NB4 (cell line): ENCODE measurements around the gene TPMT.

Source experiments
- DNase-seq: peaks from one replicate; pipeline ENCODE4 v3.0.0; 2010; ENCODE audit warnings: low read depth
- H3K4me3 ChIP-seq: one replicate; pipeline ENCODE4 v1.5.1; 2011; ENCODE audit warnings: mild to moderate bottlenecking, low read depth, low read length, moderate library complexity
- MYC ChIP-seq: IDR thresholded peaks from 2 replicates; pipeline ENCODE4 v1.6.1; 2011; ENCODE audit warnings: low read depth, low read length
- POLR2A ChIP-seq: IDR thresholded peaks from 2 replicates; pipeline ENCODE4 v1.6.1; 2011; ENCODE audit warnings: mild to moderate bottlenecking; ENCODE audit not compliant: insufficient read length; ENCODE audit errors: extremely low read depth
- TF ChIP-seq, protein P1 (sequence below): IDR thresholded peaks from 2 replicates; pipeline ENCODE4 v1.6.1; 2011; ENCODE audit warnings: low read depth, low read length
- TF ChIP-seq, protein P2 (sequence below): IDR thresholded peaks from one replicate; pipeline ENCODE4 v1.5.1; 2012; ENCODE audit warnings: low read depth, low read length

Gene TPMT

DNA sequence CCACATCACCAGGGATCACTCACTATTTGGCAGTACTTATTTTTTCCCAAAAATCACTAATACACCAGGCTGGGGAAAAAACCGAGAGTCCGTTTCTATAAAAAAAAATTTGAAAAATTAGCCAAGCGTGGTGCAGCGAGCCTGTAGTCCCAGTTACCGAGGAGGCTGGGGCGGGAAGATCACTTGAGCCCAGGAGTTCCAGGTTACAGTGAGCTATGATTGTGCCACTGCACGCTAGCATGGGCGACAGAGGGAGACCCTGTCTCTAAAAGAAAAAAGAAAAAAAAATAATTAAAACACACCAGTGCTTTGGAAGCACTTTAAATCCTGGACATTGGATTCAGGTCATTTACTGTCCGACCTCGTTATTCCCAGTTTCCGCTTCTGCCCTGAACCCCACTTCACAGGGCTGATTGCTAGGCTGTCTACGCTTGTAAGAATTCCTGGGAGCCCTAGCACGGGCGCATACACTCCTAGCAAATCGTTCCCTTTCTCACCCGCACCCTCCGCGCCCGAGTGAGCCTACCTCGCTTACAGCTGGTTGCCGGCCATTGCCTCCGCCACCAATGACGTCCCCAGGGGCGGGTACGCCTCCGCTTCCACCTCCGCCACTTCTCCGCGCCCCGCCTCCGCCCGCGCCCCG is at the start of gene TPMT:
TPMT (minus strand) TSS at position 571 of the 643 bp plus-strand sequence. CDS start 5,950 bp downstream, outside the sequence.
- TF ChIP-seq MYC (0 out of 2 replicates have a peak, but pooled peaks have one; percentile 6), POLR2A (peak; percentile 16)
- TF ChIP-seq, protein P1, sequence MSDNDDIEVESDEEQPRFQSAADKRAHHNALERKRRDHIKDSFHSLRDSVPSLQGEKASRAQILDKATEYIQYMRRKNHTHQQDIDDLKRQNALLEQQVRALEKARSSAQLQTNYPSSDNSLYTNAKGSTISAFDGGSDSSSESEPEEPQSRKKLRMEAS: no peak
- peak within 1 kb of the TSS; percentile 98 for H3K4me3 ChIP-seq
- no peak for DNase-seq

DNA sequence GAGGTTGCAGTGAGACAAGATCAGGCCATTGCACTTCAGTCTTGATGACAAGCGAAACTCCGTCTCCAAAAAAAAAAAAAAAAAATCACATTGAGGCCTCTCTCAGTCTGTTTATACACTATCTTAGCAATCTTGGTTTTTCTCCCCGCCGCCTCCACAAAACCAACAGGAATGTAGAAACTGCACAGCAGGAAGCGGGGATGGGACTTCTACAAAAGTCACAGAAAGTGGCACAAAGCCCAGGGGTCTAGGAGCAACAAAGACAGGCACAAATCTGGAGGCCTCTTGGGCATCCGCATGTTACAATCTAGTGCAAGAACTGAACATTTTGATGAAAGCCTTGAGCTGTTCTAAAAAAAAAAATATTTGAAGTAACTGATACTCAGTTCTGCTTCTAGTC is 48.9 kb upstream of the TPMT start:
- TF ChIP-seq, protein P1: no peak
- TF ChIP-seq, protein P2, sequence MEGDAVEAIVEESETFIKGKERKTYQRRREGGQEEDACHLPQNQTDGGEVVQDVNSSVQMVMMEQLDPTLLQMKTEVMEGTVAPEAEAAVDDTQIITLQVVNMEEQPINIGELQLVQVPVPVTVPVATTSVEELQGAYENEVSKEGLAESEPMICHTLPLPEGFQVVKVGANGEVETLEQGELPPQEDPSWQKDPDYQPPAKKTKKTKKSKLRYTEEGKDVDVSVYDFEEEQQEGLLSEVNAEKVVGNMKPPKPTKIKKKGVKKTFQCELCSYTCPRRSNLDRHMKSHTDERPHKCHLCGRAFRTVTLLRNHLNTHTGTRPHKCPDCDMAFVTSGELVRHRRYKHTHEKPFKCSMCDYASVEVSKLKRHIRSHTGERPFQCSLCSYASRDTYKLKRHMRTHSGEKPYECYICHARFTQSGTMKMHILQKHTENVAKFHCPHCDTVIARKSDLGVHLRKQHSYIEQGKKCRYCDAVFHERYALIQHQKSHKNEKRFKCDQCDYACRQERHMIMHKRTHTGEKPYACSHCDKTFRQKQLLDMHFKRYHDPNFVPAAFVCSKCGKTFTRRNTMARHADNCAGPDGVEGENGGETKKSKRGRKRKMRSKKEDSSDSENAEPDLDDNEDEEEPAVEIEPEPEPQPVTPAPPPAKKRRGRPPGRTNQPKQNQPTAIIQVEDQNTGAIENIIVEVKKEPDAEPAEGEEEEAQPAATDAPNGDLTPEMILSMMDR: no peak
- TF ChIP-seq POLR2A: no peak
- TF ChIP-seq MYC: no peak
- no peak overlapping the region for H3K4me3 ChIP-seq
- no peak for DNase-seq

DNA sequence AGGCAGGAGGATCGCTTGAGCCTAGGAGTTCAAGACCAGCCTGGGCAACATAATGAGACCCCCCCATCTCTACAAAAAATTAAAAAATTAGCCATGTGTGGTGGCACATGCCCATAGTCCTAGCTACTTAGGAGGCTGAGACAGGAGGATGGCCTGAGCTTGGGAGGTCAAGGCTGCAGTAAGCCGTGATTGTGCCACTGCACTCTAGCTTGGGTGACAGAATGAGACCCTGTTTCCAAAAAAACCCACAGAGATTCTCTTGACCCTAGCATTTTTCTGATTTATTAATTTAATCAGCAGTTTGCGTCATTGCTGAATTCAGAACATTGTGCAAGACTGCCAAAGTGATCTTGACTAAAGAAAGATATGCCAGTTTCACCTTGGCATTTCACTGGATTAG is 37.1 kb upstream of the TPMT start:
- no peak for DNase-seq
- H3K4me3 ChIP-seq: no peak overlapping the region
- TF ChIP-seq, protein P2: no peak
- TF ChIP-seq, protein P1: no peak
- TF ChIP-seq MYC: no peak
- no peak for TF ChIP-seq POLR2A

DNA sequence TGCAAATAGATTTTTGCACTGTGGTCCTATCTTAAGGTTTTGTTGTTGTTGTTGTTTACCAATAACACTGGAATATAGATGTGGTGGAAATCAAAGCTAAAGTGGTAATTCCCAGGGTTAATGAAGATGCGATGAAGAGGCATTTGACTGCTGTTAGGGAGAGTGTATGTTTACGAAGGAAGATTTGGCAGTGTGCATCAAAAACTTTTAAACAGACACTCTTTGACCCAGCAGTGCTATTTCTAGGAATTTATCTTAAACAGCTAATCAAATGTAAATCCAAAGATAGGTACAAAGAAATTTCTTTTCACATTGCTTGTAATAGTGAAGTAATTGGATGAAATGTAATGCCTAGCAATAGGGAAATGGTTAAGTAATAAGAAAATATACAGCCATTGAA is 34.3 kb upstream of the TPMT start:
- no peak overlapping the region for H3K4me3 ChIP-seq
- no peak for DNase-seq
- TF ChIP-seq, protein P2: no peak
- no peak for TF ChIP-seq POLR2A
- TF ChIP-seq, protein P1: no peak

DNA sequence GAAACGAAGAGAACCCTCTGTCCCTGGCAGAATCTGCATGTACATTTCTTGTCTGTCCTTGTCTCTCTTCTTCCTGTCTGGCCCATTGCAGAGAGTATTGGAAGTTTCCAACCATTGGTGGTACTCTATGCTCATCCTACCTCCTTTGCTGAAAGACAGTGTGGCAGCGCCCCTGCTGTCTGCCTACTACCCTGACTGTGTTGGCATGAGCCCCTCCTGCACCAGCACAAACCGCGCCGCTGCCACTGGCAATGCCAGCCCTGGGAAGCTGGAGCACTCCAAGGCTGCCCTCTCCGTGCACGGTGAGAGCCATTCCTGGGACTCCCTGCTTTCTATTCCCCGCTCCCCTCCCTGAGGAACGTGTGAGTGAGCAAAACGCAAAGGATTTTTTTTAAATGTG is 32.8 kb upstream of the TPMT start:
- TF ChIP-seq MYC: no peak
- DNase-seq: no peak
- no peak overlapping the region for H3K4me3 ChIP-seq

DNA sequence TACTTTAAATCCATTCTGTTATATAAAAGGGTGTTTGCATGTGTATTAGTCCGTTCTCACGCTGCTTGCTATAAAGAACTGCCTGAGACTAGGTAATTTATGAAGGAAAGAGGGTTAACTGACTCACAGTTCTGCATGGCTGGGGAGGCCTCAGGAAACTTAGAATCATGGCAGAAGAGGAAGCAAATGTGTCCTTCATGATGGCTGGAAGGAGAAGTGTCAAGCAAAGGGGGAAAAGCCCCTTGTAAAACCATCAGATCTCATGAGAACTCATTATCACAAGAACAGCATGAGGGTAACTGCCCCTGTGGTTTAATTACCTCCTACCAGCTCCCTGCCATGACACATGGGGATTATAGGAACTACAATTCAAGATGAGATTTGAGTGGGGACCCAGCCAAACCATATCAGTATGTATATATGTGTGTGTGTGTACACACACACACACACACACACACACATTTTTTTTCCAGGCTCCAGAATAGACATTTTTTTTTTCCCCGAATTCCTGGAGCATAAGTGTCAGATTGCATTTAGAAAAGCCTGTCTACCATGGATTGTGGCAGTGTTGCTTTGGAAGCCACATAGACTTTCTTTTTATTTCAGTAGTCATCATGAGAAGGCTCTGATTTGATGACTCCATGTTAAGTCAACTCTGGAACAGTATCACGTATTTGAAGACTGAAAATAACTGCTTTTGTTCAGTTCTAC is 31.8 kb upstream of the TPMT start:
- DNase-seq: peak; percentile 52
- TF ChIP-seq MYC (no peak), POLR2A (no peak)
- TF ChIP-seq, protein P1: no peak
- TF ChIP-seq, protein P2: no peak
- H3K4me3 ChIP-seq: no peak overlapping the region

DNA sequence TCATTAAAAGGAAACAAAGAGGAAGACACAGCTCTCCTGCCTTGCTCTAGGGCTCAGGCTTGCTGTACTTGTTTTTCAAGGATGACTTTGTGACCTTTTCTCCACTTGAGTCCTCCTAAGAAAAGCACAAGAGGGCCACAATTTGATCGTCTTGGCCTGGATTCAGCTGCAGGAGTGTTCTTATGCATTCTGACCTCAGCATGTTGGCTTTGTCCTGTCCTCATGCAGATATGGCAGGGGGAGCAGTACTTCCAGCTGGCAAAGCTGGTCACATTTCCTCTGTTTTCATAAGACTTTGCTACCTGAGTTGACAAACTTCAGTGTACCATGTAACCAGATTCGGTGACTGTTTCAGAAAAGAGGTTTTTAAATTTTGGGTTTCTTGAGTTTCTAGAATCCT is 31.2 kb upstream of the TPMT start:
- TF ChIP-seq, protein P2: no peak
- TF ChIP-seq MYC (no peak), POLR2A (no peak)
- TF ChIP-seq, protein P1: no peak
- no peak for DNase-seq
- no peak overlapping the region for H3K4me3 ChIP-seq
